PC-3 (cell line): Measurements from ENCODE around the gene APCDD1.

Source experiments
- CTCF ChIP-seq: fragments of 300-600 bp; sonication (generic); conservative IDR thresholded peaks from 2 replicates; pipeline ENCODE4 v1.5.1; 2017; ENCODE audit warnings: antibody characterized with exemption, low read depth, mild to moderate bottlenecking, low read length
- EZH2 ChIP-seq: fragments of 300-600 bp; sonication (generic); IDR thresholded peaks from one replicate; pipeline ENCODE4 v1.6.1; 2017; ENCODE audit warnings: antibody characterized with exemption, mild to moderate bottlenecking, low read length; ENCODE audit not compliant: unreplicated experiment
- EZH2phosphoT487 ChIP-seq: fragments of 300-600 bp; sonication (generic); IDR thresholded peaks from 2 replicates; pipeline ENCODE4 v1.6.1; 2018; ENCODE audit warnings: mild to moderate bottlenecking, antibody characterized with exemption, low read length, borderline replicate concordance

DNA sequence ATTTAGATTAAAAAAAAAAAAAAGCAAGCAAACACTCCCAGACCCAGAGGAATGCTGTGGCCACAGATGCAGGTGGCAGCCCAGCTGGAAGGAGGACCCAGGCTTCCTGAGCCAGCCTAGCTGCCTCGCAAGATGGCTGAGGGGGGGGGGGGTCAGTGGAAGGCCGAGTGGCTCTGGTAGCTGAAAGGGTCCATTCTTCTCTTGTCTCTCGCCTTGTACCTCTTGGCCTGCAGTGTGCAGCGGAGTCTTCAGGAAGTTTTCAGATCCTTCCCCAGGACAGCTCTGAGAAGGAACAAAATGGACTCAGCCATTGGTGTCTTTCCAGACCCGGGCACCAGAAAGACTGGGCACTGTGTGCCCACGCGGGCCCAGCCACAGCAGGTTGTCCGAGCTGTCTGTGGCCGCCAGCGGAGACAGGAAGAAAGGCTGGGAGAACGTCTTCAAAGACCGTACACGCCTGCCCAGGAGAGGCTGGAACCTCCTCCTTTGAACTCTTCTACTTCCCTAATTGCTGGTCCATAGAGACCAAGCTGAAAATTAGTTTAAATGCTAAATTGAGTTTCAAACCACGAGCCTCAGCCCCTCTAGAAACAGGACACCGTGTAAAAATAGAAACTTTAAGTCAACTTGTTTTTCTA lies 21.3 kb downstream of the APCDD1 start:
- TF ChIP-seq CTCF (no peak), EZH2 (no peak), EZH2phosphoT487 (no peak)
